CD1c-positive myeloid dendritic cell (primary cell): ENCODE results near the gene PHACTR3.

Source experiments
- DNase-seq: peaks from one replicate; pipeline ENCODE4 v3.0.0-alpha.2; 2016; ENCODE audit errors: extremely low spot score

The PHACTR3 gene

GRCh38 chr20:59790346-59790745, 186.0 kb downstream of the PHACTR3 start:
- no peak for DNase-seq

- no peak for DNase-seq
Observed at GRCh38 chr20:59792300-59792699, 188.0 kb downstream of the PHACTR3 start.

DNA sequence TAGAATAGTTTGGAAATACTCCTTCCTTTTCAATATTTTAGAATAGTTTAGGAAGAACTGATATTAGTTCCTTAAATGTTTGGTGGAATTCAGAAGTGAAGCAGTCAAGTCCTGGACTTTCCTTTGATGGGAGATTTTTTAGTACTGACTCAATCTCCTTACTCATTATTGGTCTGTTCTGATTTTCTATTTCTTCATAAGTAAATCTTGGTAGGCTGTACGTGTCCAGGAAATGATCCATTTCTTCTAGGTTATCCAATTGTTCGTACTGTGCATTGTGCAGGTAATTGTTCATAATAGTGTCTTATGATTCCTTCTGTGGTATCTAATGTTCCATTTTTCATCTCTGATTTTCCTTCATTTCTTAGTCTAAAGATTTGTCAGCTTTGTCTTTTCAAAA, 190.2 kb downstream of the PHACTR3 start:
- no peak for DNase-seq

DNA sequence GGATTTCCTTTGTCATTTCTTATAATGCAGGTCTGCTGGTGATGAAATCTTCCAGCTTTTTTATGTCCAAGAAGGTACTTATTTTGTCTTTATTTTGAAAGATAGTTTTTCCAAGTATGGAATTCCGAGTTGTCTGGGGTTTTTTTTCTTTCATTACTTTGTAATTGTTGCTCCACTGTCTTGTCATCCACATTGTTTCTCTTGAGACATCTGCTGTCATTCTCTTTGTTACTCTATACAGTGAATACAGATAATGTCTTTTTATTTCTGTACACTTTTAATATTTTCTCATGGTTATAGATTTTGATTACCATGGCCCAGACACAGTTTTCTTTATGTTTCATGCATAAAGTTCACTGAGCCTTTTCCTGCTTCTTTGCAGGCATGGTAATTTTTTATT, 196.0 kb downstream of the PHACTR3 start:
- no peak for DNase-seq

DNA sequence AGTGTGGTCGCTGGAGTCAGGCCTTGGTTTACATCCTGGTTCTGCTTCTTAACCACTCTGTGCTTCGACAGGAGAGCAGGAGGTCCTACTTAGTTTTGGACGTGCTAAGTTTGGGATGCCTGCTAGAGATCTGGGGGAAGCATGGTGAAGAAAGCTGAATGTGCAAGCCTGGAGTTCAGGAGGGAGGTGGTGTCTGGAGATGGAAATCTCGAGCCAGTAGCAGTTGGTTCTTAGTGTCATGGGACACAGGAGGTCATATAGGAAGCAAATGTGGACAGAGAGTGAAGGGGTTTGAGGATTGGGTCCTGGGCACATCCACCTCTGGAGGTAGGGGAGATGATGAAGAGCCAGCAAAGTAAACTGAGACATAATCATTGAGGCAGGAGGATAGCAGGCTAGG, 197.7 kb downstream of the PHACTR3 start:
- no peak for DNase-seq

DNA sequence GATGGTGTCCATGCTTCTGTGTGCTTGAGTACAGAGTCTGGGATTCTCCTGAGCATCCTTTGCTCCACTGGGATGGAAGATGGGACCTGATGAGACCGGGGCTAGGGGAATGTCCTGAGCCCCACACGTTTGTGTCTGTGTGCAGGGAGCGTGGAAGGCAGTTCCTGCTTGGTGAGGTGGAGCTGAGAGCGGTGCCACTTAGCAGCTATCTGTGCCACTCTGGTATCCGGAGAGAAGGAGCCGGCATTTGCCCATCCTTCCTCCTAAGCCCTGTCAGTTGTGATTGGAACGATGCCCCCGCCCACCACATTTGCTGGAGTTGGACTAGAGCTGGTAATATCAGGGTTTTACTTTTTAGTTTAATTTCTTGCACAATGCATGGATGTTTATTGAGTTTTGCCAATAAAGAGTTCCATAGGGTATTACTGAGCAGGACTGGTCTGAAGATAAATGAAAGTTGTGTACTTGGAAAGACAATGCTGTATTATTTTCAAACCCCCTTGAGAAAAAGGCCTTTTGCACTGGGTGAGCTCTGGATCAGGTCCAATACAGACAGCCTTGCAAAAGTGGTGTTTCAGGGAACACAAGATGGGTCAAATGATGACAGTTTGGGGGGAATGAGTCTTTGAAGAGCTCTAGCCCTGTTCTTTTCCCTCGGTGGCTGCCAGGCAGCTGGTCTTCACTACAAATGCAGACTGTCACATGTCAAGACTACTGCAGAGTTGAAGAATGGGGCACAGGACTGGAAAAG, 198.3 kb downstream of the PHACTR3 start:
- no peak for DNase-seq

DNA sequence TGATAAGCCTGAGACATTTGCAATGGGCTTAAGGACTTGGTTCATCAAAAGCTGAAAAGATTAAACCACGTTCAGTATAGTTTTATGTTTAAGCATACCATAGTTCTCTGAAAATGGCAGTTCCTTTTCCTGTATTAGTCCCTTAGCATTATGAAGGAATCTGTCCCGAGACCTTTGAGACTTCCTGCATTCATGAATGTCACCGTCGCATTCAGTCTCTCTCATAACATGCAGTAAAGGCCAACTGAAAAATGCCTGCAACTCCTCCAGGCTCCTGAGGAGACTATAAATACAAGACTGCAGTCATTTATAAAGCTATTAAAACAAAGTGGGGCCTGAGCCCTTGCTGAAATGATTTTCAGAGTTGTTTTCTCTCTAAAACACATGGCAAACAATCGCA, 200.0 kb downstream of the PHACTR3 start:
- DNase-seq, result no peak

GRCh38 chr20:59804871-59805665, 200.7 kb downstream of the PHACTR3 start:
- no peak for DNase-seq

- DNase-seq, result no peak
Observed at GRCh38 chr20:59805786-59806577, 201.6 kb downstream of the PHACTR3 start.

- DNase-seq, result no peak
Observed at GRCh38 chr20:59806578-59806975, 202.2 kb downstream of the PHACTR3 start.

DNA sequence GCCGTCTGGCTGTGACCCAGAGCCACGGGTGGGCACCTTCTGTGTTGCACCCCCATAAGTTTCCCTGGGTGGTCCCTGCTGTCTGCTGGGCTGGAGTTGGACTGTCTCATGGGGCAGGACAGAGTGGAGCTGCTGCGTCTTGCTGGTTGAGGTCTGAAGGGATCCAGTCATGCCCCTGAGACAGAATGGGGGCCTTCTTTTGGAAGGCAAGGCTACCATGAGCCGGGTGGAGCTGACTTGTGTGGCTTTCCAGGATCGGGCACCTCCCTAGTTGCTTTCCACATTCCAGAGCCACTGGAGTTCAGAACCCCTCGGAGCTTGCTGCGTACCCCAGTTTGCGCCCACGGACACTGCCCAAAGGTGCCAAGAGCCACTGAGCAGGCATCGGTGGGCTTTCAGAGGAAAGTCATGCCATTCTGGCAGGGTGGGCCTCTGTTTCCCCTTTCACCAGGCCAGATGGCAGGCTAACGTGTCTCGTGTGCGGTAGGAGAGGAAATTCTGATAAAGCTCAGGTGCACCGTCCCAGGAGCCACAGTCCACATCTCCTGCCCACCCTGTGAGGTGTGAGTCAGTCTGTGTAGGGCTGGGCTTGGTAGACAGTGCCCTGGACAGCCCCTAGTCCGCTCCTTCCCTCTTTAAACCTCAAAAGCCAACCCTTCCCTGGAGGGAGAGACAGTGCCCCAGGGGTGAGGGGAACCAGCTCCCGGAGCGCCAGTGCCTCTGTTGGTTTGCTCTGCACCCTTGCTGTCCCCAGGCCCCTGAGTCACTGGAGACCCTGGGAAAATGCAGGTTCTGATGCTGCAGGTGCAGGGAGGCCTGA, 203.8 kb downstream of the PHACTR3 start:
- no peak for DNase-seq

DNA sequence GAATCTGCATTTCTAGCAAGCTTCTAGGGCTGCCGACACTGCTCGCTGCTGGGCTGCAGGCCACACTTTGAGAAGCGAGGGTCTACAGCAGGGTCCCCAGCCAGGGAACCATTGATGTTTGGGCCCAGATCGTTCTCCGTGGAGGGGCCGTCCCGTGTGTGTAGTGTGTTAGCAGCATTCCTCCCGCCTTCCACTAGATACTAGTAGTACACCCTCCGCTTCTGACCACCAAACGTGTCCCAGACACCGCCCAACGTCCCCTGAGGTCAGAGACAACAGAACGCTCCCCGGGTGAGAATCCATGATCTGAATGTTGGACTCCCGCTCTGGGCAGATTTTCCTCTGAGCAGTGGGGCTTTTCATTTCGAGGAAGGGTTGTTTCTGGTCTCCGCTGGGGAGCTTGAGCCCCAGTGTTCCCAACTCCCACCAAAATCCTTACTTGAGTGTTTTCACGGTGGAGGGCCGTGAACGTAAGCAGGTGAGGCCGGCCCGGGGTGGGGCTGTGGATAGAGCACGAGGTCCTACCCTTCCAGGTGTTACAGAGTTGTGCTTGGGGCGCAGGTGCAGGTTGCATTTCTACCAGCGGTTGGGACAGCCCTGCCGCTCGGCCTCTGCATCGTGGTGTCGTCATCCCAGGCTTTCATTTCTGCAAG, 204.5 kb downstream of the PHACTR3 start:
- DNase-seq, result no peak

GRCh38 chr20:59809630-59810448, 205.5 kb downstream of the PHACTR3 start:
- DNase-seq, result no peak

GRCh38 chr20:59810449-59811187, 206.3 kb downstream of the PHACTR3 start:
- DNase-seq, result no peak

GRCh38 chr20:59811681-59812171, 207.4 kb downstream of the PHACTR3 start:
- DNase-seq, result no peak

- DNase-seq, result no peak
Observed at GRCh38 chr20:59812286-59813125, 208.2 kb downstream of the PHACTR3 start.

DNA sequence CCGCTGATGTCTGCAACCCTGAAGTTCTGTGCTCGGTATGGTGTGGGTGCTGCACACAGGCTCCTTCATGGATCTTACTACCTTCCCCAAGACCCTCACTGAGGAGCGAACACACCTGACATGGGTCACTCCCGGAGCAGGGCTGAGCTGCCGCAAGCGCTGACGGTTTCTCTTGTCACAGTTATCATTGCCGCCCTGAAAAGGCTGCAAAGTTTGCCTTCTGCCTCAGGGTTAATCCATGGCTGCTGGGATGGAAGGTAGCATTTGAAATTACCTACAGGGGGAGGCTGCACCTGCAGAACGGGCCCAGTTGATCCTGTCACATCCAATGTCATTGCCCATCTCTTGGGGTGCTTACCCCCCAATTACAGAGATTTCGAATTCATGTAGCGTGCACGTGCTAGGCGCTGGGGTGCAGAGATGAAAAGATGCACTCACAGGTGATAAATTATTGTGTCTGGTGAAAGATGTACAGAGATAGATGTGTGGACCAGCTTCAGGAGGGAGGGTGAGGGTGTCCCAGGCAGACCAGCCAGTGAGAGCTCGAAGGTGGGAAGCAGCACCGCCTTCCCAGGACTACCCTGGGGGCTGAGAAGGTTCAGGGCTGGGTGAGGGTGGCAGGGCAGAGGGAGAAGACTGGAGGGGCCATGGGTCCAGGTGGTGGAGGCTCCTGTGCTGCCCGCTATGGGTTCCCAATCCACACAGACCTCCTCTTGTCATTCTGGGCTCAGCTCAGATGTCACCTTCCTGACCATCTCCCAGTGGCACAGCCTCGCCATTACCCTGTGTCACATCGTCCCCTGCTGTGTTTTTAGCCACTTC, 209.0 kb downstream of the PHACTR3 start:
- DNase-seq, result no peak
